ENCODE data around the gene KCNJ10. TPM values are rescaled to one million over a fixed set of nuclear protein-coding genes. Genes with fewer than 3 reads are reported as not detected.
A peak's percentile ranks its signal among the peaks of the same experiment; 100 is the strongest.

KCNJ10 gene
- total RNA-seq, 1 experiment from 2014 or later = 0.12 TPM

GRCh38 chr1:160084771-160085321 lies 14.9 kb upstream of the KCNJ10 start:
- DNase-seq (ENCODE audit: low read depth) = no peak

GRCh38 chr1:160083968-160084770 lies 14.2 kb upstream of the KCNJ10 start:
- DNase-seq (ENCODE audit: low read depth) = no peak

- DNase-seq (ENCODE audit: low read depth) = no peak
Observed at GRCh38 chr1:160082926-160083325, 13.0 kb upstream of the KCNJ10 start.

GRCh38 chr1:160082487-160082886 lies 12.5 kb upstream of the KCNJ10 start:
- DNase-seq (ENCODE audit: low read depth) = no peak

- DNase-seq (ENCODE audit: low read depth) = peak; percentile 56
Observed at GRCh38 chr1:160081261-160081936, 11.4 kb upstream of the KCNJ10 start, which contains the start of gene KCNJ9. Gene KCNJ9 (plus strand): TSS chr1:160081538. CDS start chr1:160084031, 2,493 bp downstream.

DNA sequence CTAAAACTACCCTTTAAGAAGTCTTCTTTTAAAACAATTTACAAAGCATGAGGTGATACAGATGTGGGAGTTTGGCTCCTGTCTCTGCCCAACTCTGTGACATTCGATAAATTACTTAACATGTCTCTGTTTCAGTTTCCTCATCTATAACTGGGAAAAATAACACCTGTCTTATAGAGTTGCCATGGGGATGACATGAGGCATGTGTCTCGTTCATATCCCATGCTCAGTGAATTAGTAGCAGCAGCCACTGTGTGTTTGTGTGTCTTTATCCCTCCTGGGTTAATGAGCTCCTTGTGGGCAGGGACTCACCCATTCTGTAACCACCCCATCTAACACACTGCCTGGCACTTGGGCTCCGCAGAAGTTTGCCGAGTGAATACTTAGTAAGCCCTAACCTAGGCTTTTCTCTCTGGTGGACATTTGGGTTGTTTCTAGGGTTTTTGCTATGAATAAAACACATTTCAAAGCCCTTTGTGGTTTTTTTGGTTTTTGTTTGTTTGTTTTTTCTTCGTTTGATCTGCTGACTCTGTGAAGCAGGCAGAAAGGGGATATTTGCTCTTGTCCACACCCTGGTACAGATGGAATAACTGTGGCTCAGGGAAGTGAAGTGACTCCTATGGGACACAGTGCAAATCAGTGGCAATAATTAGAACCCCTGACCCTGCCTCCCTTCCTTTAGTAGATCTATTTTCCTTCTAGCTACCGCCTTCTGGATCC lies 10.6 kb upstream of the KCNJ10 start:
- no peak for DNase-seq (ENCODE audit: low read depth)

GRCh38 chr1:160079448-160079847 lies 9.5 kb upstream of the KCNJ10 start:
- DNase-seq (ENCODE audit: low read depth) = no peak

GRCh38 chr1:160078512-160079195 lies 8.7 kb upstream of the KCNJ10 start:
- DNase-seq (ENCODE audit: low read depth) = peak; percentile 21

GRCh38 chr1:160077486-160077885 lies 7.5 kb upstream of the KCNJ10 start:
- no peak for DNase-seq (ENCODE audit: low read depth)

GRCh38 chr1:160076295-160076694 lies 6.3 kb upstream of the KCNJ10 start:
- no peak for DNase-seq (ENCODE audit: low read depth)

DNA sequence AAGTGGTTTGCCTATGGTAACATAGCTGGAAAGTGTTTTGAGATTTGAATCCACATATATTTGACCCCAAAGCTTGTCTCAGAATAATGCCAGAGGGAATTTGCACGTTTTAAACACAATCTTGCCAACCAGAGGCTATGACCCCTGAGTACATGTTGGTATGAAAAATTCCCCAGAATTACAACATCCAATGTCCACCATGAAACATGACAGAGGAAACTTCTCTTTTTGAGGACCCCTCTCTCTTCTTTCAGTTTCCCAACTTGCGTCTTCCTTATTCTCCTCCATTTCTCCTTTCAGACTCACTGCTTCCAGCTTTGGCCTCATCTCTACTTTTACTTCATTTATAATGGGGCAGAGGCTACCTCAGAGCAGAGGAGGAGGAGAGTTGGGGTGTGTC lies 5.9 kb upstream of the KCNJ10 start:
- no peak for DNase-seq (ENCODE audit: low read depth)

DNA sequence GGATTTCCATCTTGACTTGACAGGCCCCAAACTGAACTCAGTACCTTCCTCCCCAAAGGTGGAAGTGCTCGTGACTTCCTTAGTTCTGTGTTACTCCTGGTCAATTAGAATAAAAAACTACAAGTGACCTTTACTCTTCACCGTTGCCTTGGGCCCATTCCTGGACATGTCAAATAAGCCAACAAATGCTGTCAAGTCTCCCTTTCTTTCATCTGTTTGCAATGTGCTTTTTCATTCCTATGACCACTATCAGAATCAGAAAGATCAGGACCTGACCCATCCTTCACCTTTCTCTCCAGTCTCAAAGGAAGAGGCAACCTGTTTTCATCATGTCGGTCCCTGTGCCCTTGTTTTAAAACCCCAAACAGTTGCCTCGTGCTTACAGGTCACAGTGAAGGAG lies 4.9 kb upstream of the KCNJ10 start:
- no peak for DNase-seq (ENCODE audit: low read depth)

- DNase-seq (ENCODE audit: low read depth) = no peak
Observed at GRCh38 chr1:160071289-160071688, 1.3 kb upstream of the KCNJ10 start.

DNA sequence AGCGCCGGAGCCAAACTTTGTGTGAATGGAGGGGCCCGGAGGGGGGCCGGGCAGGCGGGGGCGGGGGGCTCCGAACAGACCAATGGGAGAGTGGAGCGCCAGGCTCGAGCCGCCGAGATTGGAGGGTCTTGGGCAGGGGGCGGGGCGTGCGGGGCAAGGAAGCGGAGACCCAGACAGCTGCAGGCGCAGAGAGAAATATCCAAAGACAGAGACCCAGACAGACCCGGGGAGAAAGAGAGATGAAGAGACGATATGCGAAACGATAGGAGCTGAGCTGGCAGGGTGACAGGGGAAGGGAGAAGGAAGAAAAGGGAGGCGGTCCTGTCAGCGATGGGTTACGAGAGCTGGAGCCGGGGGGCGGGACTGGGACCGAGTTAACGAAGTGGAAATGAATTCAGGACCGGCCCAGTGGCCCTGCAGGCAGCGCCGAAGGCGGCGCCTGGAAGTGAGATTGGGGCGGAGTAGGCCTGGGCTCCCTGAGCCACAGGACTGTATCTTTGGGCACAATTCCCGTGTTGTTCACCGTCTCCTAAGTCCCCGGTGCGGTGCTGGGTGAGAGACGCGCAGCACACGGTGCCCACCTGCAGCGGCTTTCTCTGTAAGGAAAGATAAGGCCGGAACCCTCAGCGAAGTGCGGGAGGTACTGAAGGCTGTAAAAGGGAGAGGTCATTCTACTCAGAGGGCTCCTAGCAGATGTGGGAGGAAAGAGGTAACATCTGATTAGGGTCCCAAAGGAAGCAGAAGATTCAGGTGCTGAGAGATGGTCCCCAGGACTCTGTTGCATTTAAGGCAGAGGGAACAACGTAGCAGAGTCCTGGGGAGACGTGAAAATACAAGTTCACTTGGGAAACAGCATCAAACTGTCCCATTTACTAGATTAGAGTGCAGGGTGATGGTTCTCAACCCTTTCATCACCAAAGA lies 543 bp upstream of the KCNJ10 start:
- peak; percentile 62 for DNase-seq (ENCODE audit: low read depth)

- no peak for DNase-seq (ENCODE audit: low read depth)
Observed at GRCh38 chr1:160068225-160068624, 1.7 kb downstream of the KCNJ10 start.

DNA sequence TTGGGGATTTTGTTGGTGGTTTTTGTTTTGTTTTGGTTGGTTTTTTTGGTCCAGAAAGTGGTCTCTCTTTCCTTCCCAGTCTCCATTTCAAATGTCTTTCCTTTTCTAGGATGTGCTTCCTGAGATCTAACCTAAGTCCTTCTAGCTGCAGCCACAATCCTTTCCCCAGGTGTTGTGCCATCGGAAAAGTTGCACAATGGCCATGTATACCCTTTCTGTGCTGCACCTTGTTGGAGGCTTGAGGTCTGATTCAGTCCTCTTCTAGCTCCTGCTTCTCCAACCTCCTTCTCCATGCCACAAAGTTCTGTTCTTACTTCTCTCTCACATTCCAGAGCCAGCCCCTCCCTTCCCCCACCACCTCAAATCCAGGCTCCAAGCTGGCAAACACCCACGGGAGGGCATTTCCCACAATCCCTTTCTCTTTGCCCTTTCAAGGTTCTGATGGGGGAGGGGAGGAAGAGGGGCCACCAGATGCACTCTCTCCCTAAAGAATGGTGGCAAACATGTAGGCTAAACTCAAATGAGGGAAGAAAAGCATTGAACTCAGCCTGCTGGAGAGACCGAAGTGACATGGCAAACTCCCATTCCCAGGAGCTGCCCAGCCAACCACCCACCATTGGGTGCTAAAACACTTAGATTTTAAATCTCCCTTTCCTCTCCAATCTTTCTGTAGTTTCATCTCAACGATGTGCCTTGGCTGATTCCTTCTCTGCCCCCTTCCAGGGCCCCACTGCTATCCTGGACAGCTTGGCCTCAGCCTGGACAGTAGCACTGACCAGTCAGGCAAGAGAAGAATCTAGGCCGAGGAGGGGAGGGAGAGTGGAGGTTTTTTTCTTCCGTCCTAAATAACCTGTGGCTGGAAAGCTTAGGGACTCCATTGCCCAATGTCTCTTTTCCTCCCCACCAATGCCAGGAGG lies 2.9 kb downstream of the KCNJ10 start:
- no peak for DNase-seq (ENCODE audit: low read depth)

DNA sequence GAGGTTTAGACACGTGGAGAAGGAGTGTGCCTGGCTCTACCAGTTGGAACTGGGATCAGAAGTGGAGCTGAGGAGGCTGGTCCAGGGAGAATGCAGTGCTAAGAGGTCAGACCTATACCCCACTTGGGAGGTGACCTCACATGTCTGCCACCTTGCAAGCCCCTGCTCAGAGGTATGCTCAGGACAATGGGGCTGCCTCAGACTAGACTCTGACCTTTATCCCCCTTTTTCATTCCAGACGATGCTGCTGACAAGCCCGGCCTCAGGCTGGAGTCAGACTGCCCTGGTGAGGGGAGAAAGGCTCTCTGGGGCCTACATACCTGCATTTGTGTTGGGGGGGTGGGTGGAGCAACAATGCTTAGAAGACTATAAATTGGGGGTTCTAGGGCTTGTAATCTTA lies 5.2 kb downstream of the KCNJ10 start:
- no peak for DNase-seq (ENCODE audit: low read depth)

- no peak for DNase-seq (ENCODE audit: low read depth)
Observed at GRCh38 chr1:160064164-160064563, 5.8 kb downstream of the KCNJ10 start.

DNA sequence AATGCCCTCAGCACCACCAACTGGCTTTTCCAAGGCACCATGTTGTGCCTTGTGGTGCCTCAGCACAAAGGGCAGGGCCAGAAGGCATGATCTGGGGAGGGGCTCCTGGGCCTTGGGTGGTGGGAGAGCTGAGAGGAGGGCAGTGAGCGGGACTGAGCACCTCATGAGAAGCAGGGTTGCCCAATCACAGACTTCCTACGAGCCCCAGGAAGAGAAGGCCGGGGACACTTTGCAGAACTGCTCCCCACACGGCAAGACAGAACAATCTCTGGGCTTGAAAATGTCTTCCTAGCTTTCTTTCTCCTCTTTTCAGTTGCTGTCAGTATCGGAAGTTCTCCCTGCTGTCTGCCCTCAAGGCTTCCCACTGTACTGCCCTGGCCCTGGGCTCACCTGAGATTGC lies 6.8 kb downstream of the KCNJ10 start:
- no peak for DNase-seq (ENCODE audit: low read depth)

GRCh38 chr1:160062230-160062532 lies 7.8 kb downstream of the KCNJ10 start:
- no peak for DNase-seq (ENCODE audit: low read depth)

Data from RPMI7951 (cell line).